HG02943 (cell line): ENCODE results near the gene TOMM6.

ENCODE experiments used
- ATAC-seq: cut with Tn5 transposase; IDR thresholded peaks from one replicate; pipeline ENCODE4 v1.9.1; 2021; ENCODE audit warnings: mild to moderate bottlenecking, low read depth, moderate library complexity; ENCODE audit not compliant: unreplicated experiment

The TOMM6 gene

GRCh38 chr6:41818271-41819054, 31.0 kb downstream of the TOMM6 start:
- no peak for ATAC-seq

GRCh38 chr6:41821266-41821665, 33.8 kb downstream of the TOMM6 start:
- no peak for ATAC-seq

GRCh38 chr6:41822021-41822420, 34.5 kb downstream of the TOMM6 start:
- ATAC-seq: no peak

- ATAC-seq: no peak
Observed at GRCh38 chr6:41823178-41823577, 35.7 kb downstream of the TOMM6 start.

- no peak for ATAC-seq
Observed at GRCh38 chr6:41824571-41825569, 37.4 kb downstream of the TOMM6 start.

GRCh38 chr6:41826343-41827022, 39.0 kb downstream of the TOMM6 start:
- no peak for ATAC-seq

- no peak for ATAC-seq
Observed at GRCh38 chr6:41832263-41832662, 44.8 kb downstream of the TOMM6 start.

- no peak for ATAC-seq
Observed at GRCh38 chr6:41836022-41836659, 48.6 kb downstream of the TOMM6 start.

- ATAC-seq: no peak
Observed at GRCh38 chr6:41836660-41837052, 49.2 kb downstream of the TOMM6 start.
